ENCODE results near the gene REV3L. TPM values are rescaled to one million over a fixed set of nuclear protein-coding genes. Genes with fewer than 3 reads are reported as not detected.

REV3L gene
- total and polyA plus RNA-seq, 2 of the 13 experiments (the other 11 are each of a cell fraction or from before 2014, with no cell fraction given), result 12.8 to 31.3 TPM

DNA sequence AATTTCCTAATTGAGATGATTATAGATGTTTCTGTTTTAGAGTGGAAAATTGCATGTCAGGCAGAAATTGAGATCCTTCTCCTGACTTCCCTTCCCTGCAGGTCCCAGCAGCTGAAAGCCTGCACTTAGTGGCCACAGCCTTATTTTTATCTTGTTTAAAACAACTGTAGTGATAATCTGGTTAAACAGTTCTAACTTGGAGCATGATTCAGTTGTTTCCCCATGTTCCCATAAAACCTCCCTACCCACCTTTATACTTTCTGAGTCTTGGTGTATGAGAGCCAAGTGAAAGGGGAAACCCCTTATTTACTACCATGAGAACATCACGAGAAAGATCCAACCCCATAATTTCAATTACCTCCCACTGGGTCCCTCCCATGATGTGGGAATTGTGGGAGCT lies 200.5 kb downstream of the REV3L start:
- TF ChIP-seq PCBP1 (IDR thresholded peaks at IDR 0.05; ENCODE audit: borderline replicate concordance, low read depth, low read length) (no peak), RBFOX2 (IDR thresholded peaks at IDR 0.05; ENCODE audit: low read depth, low read length) (no peak), MED8 (CRISPR knock-in tag; IDR thresholded peaks at IDR 0.05; ENCODE audit: insufficient replicate concordance) (no peak)
- TF ChIP-seq, protein P1, sequence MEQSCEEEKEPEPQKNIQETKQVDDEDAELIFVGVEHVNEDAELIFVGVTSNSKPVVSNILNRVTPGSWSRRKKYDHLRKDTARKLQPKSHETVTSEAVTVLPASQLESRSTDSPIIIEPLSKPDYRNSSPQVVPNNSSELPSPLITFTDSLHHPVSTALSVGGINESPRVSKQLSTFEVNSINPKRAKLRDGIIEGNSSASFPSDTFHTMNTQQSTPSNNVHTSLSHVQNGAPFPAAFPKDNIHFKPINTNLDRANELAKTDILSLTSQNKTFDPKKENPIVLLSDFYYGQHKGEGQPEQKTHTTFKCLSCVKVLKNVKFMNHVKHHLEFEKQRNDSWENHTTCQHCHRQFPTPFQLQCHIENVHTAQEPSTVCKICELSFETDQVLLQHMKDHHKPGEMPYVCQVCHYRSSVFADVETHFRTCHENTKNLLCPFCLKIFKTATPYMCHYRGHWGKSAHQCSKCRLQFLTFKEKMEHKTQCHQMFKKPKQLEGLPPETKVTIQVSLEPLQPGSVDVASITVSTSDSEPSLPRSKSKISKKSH (CRISPR knock-in tag; IDR thresholded peaks at IDR 0.05; ENCODE audit: borderline replicate concordance), result no peak
- no peak for FAIRE-seq
- in situ Hi-C loops (cut with HindIII; ENCODE audit: extremely low pct_ligation_motif_present, low pct_unique_long_range_greater_than_20kb) (no loop called here), intact Hi-C loops (cut with micrococcal nuclease; ENCODE audit: unreplicated experiment) (no loop called here)
- Histone ChIP-seq H4K20me1 (ENCODE audit: insufficient read depth, low read length) (no peaks in the 10 kb centered on the region), H3K4me3 (replicated peaks in 1 of 3; ENCODE audit: insufficient read depth in 1 of 3, low read depth in 2 of 3, low read length in 3 of 3) (no peak overlapping the region), H3K79me2 (ENCODE audit: insufficient read depth, low read length) (no peaks in the 10 kb centered on the region), H3K9ac (ENCODE audit: insufficient read depth, low read depth, low read length) (no peak overlapping the region), H3K27me3 (ENCODE audit: control insufficient read depth in 1 of 2, insufficient read depth in 2 of 2, low read length in 2 of 2) (no peaks in the 10 kb centered on the region), H3K36me3 (replicated peaks in 1 of 2; ENCODE audit: control insufficient read depth in 1 of 2, insufficient read depth in 2 of 2, low read length in 2 of 2) (peaks cover 3 to 5% of the 10 kb centered on the region in 2 experiments), H3K27ac (ENCODE audit: extremely low read length, insufficient read depth, low read length) (no peak overlapping the region), H3K4me1 (ENCODE audit: insufficient read depth, low read length) (peaks cover 32% of the 10 kb centered on the region), H3K4me2 (ENCODE audit: low read depth, low read length) (no peak overlapping the region), H3K9me3 (ENCODE audit: low read length) (no peaks in the 10 kb centered on the region), H2AFZ (ENCODE audit: low read length) (no peak overlapping the region)
- DNase-seq (ENCODE audit: low spot score), result no peak
- BruUV-seq (replicated peaks), result no TSS peak
- no peak for ATAC-seq
- ChIA-PET POLR2A (no interaction called here), CTCF (ENCODE audit: low intra/inter-chr PET ratio, low total read pairs) (no interaction called here)
- 70% methylated on average over 1 of the region's 1 CpG for WGBS (ENCODE audit: low lambda C conversion rate)

GRCh38 chr6:111280445-111280955 lies 202.5 kb downstream of the REV3L start:
- intact Hi-C loops (cut with micrococcal nuclease; ENCODE audit: unreplicated experiment) (no loop called here), in situ Hi-C loops (cut with HindIII; ENCODE audit: extremely low pct_ligation_motif_present, low pct_unique_long_range_greater_than_20kb) (no loop called here)
- Histone ChIP-seq H3K36me3 (replicated peaks in 1 of 2; ENCODE audit: control insufficient read depth in 1 of 2, insufficient read depth in 2 of 2, low read length in 2 of 2) (peaks cover 7 to 15% of the 10 kb centered on the region in 2 experiments), H3K4me2 (ENCODE audit: low read depth, low read length) (no peak overlapping the region), H3K4me3 (replicated peaks in 1 of 3; ENCODE audit: insufficient read depth in 1 of 3, low read depth in 2 of 3, low read length in 3 of 3) (no peak overlapping the region), H2AFZ (ENCODE audit: low read length) (no peak overlapping the region), H3K27ac (ENCODE audit: extremely low read length, insufficient read depth, low read length) (no peak overlapping the region), H4K20me1 (ENCODE audit: insufficient read depth, low read length) (no peaks in the 10 kb centered on the region), H3K9ac (ENCODE audit: insufficient read depth, low read depth, low read length) (no peak overlapping the region), H3K79me2 (ENCODE audit: insufficient read depth, low read length) (no peaks in the 10 kb centered on the region), H3K27me3 (ENCODE audit: control insufficient read depth in 1 of 2, insufficient read depth in 2 of 2, low read length in 2 of 2) (no peaks in the 10 kb centered on the region), H3K9me3 (ENCODE audit: low read length) (no peaks in the 10 kb centered on the region), H3K4me1 (ENCODE audit: insufficient read depth, low read length) (peaks cover 51% of the 10 kb centered on the region)
- no TSS peak for BruUV-seq (replicated peaks)
- FAIRE-seq (no peak), DNase-seq (ENCODE audit: low spot score) (no peak), ATAC-seq (no peak)
- ChIA-PET CTCF (ENCODE audit: low intra/inter-chr PET ratio, low total read pairs) (no interaction called here), POLR2A (no interaction called here)
- 78% methylated on average over 4 of the region's 4 CpGs for WGBS (ENCODE audit: low lambda C conversion rate)
- no peak for TF ChIP-seq ELF4 (CRISPR knock-in tag; IDR thresholded peaks at IDR 0.05; ENCODE audit: borderline replicate concordance)
- TF ChIP-seq POLR2A (IDR thresholded peaks at IDR 0.05; ENCODE audit: insufficient read depth in 1 of 2, low read depth in 2 of 2, low read length in 2 of 2), result no peak
- TF ChIP-seq GLI4 (CRISPR knock-in tag; IDR thresholded peaks at IDR 0.05; ENCODE audit: borderline replicate concordance), result no peak
- no peak for TF ChIP-seq ZNF614 (CRISPR knock-in tag; IDR thresholded peaks at IDR 0.05; ENCODE audit: borderline replicate concordance)
- TF ChIP-seq ZNF484 (CRISPR knock-in tag; IDR thresholded peaks at IDR 0.05; ENCODE audit: borderline replicate concordance, low read depth), result no peak
- TF ChIP-seq CREB3 (CRISPR knock-in tag; IDR thresholded peaks at IDR 0.05), result no peak
- no peak for TF ChIP-seq ZNF317 (CRISPR knock-in tag; IDR thresholded peaks at IDR 0.05)
- TF ChIP-seq CENPT (CRISPR knock-in tag; IDR thresholded peaks at IDR 0.05; ENCODE audit: low read depth), result no peak
- no peak for TF ChIP-seq ONECUT2 (CRISPR knock-in tag; IDR thresholded peaks at IDR 0.05)
- no peak for TF ChIP-seq HIC2 (CRISPR knock-in tag; IDR thresholded peaks at IDR 0.05; ENCODE audit: low read depth)

Measured in HepG2 (cell line).